SK-N-MC (cell line): Measurements from ENCODE around the gene NSL1.

Experiments
- EZH2 ChIP-seq: fragments of 200-600 bp; sonication (generic); IDR thresholded peaks from one replicate; pipeline ENCODE4 v1.6.1; 2017; ENCODE audit warnings: antibody characterized with exemption
- FOXP2 ChIP-seq: optimal IDR thresholded peaks from 2 replicates; pipeline ENCODE3; 2011; ENCODE audit warnings: mild to moderate bottlenecking, moderate library complexity; ENCODE audit not compliant: insufficient read depth; ENCODE audit errors: extremely low read length, control extremely low read depth
- POLR2AphosphoS5 ChIP-seq: IDR thresholded peaks from 2 replicates; pipeline ENCODE4 v1.6.1; 2012; ENCODE audit warnings: mild to moderate bottlenecking, low read depth, low read length, borderline replicate concordance

DNA sequence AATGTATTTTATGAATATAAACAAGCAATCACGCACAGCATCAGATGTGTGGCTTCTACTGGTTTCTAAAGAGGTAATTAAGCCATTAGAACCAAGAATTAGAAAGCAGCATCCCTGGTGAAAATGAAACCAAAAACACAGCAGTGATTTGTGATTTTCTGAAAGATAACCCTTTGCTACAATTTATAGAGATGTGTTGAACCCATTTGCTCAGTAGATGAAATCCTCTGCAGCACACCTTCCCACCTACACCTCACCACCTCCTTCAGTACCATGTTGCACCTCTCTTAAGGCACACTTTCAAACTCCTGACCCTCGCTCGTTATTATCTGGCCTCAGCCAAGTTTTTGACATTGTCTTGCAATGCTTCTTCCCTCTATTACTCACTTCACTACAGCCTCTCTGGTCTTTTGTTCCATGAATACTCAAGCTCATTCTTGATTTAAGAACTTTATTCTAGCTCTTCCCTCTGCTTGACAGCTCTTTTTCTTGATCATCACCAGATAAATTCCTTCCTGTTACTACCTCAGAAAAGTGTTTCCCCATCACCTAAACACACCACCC, 38.6 kb downstream of the NSL1 start:
- no peak for TF ChIP-seq POLR2AphosphoS5
- no peak for TF ChIP-seq EZH2
- no peak for TF ChIP-seq FOXP2
